Measurements from ENCODE around the gene ROBO2.

GRCh38 chr3:77040926-77041722 is 1.2 kb downstream of the ROBO2 start:
- TF ChIP-seq, protein P1, sequence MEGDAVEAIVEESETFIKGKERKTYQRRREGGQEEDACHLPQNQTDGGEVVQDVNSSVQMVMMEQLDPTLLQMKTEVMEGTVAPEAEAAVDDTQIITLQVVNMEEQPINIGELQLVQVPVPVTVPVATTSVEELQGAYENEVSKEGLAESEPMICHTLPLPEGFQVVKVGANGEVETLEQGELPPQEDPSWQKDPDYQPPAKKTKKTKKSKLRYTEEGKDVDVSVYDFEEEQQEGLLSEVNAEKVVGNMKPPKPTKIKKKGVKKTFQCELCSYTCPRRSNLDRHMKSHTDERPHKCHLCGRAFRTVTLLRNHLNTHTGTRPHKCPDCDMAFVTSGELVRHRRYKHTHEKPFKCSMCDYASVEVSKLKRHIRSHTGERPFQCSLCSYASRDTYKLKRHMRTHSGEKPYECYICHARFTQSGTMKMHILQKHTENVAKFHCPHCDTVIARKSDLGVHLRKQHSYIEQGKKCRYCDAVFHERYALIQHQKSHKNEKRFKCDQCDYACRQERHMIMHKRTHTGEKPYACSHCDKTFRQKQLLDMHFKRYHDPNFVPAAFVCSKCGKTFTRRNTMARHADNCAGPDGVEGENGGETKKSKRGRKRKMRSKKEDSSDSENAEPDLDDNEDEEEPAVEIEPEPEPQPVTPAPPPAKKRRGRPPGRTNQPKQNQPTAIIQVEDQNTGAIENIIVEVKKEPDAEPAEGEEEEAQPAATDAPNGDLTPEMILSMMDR (IDR thresholded peaks at IDR 0.05; ENCODE audit: poor library complexity, severe bottlenecking): no peak
- no peak for TF ChIP-seq POLR2AphosphoS5 (IDR thresholded peaks at IDR 0.05)
- TF ChIP-seq RAD21 (conservative IDR thresholded peaks at IDR 0.05): no peak
- no peak for TF ChIP-seq EP300 (conservative IDR thresholded peaks at IDR 0.05; ENCODE audit: poor library complexity, severe bottlenecking)
- TF ChIP-seq, protein P2, sequence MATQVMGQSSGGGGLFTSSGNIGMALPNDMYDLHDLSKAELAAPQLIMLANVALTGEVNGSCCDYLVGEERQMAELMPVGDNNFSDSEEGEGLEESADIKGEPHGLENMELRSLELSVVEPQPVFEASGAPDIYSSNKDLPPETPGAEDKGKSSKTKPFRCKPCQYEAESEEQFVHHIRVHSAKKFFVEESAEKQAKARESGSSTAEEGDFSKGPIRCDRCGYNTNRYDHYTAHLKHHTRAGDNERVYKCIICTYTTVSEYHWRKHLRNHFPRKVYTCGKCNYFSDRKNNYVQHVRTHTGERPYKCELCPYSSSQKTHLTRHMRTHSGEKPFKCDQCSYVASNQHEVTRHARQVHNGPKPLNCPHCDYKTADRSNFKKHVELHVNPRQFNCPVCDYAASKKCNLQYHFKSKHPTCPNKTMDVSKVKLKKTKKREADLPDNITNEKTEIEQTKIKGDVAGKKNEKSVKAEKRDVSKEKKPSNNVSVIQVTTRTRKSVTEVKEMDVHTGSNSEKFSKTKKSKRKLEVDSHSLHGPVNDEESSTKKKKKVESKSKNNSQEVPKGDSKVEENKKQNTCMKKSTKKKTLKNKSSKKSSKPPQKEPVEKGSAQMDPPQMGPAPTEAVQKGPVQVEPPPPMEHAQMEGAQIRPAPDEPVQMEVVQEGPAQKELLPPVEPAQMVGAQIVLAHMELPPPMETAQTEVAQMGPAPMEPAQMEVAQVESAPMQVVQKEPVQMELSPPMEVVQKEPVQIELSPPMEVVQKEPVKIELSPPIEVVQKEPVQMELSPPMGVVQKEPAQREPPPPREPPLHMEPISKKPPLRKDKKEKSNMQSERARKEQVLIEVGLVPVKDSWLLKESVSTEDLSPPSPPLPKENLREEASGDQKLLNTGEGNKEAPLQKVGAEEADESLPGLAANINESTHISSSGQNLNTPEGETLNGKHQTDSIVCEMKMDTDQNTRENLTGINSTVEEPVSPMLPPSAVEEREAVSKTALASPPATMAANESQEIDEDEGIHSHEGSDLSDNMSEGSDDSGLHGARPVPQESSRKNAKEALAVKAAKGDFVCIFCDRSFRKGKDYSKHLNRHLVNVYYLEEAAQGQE (IDR thresholded peaks at IDR 0.05; ENCODE audit: borderline replicate concordance): no peak
- peak; percentile 37 for TF ChIP-seq SMC3 (conservative IDR thresholded peaks at IDR 0.05; ENCODE audit: poor library complexity)
- TF ChIP-seq MXI1 (conservative IDR thresholded peaks at IDR 0.05; ENCODE audit: poor library complexity, severe bottlenecking): no peak
